GM12801 (cell line): Measurements from ENCODE around the gene SRRM5.

Source experiments
- TF ChIP-seq, protein P1 (sequence below): IDR thresholded peaks from one replicate; pipeline ENCODE4 v1.5.1; 2011; ENCODE audit warnings: control low read depth; ENCODE audit not compliant: insufficient read length; ENCODE audit errors: extremely low read depth

The SRRM5 gene, protein sequence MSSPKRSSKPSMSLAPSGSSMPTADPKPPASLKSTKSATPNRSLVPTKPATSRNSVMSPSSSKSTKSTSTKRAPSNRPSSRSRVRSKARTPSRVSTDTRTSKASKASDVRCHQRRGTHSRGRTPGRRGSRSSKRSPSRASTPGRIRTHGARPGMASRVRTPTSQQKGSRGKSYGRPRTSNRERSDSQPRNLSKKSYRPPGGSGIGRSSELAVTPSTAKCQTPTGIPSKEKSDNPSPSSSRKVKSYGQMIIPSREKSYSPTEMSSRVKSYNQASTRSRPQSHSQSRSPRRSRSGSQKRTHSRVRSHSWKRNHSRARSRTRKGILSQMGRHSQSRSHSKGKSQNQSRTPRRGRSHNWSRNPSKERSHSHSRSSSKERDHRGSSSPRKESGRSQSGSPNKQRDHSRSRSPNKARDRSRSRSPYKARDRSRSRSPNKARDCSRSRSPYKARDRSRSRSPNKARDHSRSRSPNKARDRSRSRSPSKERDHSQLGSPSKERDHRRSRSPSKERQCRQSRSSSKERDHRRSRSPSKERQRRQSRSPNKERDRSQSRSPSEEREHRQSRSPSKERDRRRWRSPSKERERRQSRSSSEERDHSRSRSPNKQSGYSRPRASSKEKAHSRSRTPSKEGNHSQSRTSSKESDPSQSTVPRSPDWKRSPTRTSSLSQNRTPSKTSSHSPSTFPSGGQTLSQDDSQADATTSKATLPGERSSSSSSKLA

DNA sequence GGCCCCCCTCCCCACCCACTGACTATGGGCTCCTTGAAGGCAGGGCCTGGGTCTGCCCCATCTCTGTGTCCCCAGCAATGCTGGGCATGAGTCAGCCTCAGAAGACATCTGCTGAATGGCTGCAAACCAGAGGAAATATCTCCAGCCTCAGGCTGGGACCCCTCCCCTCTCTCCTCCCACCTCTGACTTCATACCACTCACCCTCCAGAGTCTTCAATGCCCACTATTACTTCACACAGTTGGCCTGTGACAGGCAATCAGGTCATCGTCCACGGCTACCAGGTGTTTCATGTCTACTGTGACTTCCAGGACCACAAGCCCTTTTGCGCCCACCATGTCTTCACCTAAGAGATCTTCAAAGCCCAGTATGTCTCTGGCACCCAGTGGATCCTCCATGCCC is at the start of gene SRRM5:
Gene SRRM5, plus strand, starts transcription at position 301 of the 400 bp plus-strand sequence. Its CDS starts 34 bp downstream, at position 335.
- TF ChIP-seq, protein P1, sequence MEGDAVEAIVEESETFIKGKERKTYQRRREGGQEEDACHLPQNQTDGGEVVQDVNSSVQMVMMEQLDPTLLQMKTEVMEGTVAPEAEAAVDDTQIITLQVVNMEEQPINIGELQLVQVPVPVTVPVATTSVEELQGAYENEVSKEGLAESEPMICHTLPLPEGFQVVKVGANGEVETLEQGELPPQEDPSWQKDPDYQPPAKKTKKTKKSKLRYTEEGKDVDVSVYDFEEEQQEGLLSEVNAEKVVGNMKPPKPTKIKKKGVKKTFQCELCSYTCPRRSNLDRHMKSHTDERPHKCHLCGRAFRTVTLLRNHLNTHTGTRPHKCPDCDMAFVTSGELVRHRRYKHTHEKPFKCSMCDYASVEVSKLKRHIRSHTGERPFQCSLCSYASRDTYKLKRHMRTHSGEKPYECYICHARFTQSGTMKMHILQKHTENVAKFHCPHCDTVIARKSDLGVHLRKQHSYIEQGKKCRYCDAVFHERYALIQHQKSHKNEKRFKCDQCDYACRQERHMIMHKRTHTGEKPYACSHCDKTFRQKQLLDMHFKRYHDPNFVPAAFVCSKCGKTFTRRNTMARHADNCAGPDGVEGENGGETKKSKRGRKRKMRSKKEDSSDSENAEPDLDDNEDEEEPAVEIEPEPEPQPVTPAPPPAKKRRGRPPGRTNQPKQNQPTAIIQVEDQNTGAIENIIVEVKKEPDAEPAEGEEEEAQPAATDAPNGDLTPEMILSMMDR, result no peak

DNA sequence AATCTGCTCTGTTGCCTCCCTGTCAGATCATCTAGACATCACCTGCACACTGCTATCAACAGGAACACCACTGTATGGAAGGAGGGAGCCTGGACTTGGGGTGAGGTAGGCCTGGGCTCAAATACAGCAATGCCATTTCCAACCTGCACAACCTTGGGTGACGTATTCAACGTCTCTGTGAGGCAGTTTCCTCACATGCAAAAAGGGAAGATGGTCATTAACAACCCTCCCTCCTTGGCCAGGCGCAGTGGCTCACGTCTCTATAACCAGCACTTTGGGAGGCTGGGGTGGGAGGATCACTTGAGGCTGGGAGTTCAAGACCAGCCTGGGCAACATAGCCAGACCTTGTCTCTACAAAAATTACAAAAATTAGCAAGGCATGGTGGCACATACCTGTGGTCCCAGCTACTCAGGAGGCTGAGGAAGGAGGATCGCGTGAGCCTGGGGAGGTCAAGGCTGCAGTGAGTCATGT is 49.6 kb upstream of the SRRM5 start:
- TF ChIP-seq, protein P1, result no peak

DNA sequence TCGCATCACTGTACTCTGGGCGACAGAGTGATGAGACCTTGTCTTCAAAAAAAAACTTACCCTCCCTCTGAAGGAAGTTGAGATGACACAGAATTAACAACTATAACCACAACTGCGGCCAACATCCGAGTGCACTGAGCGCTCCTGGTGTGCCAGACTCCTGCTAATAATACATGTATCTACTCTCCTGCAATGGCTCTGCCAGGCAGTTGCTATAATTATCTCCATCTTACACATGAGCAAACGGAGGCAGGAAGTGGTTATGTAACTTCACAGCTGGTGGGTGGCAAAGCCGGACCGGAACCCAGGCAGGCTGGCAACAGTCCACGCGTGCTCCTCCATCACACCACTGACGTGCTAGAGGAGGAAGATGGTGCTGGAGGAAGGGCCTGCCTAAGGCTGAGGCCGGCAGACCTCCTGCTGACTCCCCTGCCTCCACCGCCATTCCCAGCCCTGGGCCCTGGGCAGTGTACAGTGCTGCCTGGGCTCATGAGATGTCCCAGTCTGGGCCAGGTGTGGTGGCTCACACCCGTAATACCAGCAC is 49.1 kb upstream of the SRRM5 start:
- TF ChIP-seq, protein P1, result no peak

DNA sequence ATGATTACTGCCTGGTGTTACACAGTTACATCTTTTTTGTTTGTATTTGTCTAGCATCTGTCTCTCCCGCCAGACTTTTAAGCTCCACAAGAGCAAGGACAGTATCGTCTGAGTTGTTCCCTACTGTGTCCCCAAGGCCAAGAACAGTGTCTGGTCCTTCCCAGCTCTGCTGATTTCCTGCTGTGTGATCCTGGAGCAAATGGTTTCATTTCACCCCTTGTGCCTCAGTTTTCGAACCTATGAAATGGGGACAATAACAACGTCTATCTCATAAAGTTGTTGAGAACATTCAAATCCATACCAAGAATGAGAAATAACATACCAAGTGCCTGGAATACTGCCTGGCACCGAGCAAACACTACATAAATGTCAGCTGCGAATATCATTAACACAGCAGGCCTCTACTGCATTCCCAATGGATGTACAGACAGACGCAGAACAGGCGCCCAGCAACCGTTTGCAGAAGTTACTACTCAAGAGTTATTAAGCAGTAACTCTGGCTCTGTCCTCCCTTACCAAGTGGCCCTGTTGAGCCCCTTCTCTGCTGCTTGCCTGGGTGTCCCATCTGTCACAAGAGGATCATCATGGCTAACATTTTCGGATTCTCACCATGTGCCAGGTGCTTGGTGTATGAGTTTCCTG is 48.0 kb upstream of the SRRM5 start:
- TF ChIP-seq, protein P1, result no peak

DNA sequence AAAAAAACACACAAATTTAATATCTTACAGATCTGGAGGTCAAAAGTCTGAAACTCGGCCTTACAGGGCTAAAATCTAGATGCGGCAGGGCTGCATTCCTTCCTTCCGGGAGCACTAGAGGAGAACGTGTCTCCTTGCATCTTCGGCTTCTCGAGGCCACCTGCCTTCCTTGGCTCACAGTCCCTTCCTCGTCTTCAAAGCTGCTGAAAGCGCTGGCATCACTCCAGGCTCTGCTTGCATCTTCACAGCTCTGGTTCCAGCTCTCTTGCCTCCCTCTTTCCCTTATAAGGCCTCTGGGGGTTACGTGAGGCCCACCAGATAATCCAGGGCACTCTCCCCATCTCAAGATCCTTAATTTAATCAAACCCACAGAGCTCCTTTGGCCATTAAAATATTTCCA is 47.1 kb upstream of the SRRM5 start:
- TF ChIP-seq, protein P1, result no peak

DNA sequence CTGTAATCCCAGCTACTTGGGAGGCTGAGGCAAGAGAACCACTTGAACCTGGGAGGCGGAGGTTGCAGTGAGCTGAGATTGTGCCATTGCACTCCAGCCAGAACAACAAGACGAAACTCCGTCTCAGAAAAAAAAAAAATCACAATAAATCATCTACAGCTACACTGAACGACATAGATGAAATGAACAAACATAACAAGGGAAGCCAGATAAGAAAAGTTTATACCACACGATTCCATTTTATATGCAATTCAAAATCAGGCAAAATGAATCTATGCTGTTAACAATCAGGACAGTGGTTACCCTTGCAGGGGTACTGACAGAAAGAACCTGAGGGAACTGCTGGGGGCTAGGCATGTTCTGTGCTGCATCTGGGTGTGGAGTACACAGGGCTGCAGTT is 42.2 kb upstream of the SRRM5 start:
- TF ChIP-seq, protein P1, result no peak

DNA sequence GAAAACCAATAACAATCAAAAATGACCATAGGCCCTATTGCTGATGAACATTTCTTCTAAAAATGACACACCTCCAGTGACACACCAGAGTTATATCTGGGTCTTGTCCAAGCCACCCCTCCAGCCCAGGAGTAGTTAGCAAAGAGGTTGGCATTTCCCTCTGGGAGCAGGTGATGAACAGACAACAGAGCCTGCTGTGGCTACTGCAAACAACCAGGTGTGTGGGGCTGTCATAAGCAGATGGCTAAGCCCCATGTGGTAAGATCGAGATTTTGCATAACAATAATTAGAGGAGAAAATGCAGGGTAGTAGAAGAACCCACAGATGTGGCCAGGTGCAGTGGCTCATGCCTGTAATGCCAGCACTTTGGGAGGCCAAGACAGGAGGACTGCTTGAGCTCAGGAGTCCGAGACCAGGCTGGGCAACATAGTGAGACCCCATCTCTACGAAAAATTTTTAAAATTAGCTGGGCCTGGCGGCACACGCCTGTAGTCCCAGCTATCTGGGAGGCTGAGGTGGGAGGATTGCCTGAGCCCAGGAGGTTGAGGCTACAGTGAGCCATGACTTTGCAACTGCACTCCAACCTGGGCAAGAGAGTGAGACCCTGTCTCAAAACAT is 41.6 kb upstream of the SRRM5 start:
- TF ChIP-seq, protein P1, result no peak
